Body of pancreas (tissue), 4 donors: ENCODE measurements around the gene C4A.
"Not testable (repeated sequence)": the region's sequence is repeated elsewhere in the genome, so short reads cannot be mapped to it uniquely, and the experiment has no call there.

Experiments
- CTCF ChIP-seq, 7 experiments: fragments of 450-650 bp in 4 of 7; fragments of 200-600 bp in 3 of 7; sonication (generic) in 3 of 7; IDR thresholded peaks; one replicate each; pipeline ENCODE4 v1.5.1; 2016 to 2019; ENCODE audit warnings: antibody characterized with exemption in 7 of 7
- POLR2A ChIP-seq, 3 donors: fragments of 450-650 bp; IDR thresholded peaks; one replicate each; pipeline ENCODE4 v1.6.1; 2016; ENCODE audit warnings: antibody characterized with exemption in 3 of 3, mild to moderate bottlenecking in 2 of 3

DNA sequence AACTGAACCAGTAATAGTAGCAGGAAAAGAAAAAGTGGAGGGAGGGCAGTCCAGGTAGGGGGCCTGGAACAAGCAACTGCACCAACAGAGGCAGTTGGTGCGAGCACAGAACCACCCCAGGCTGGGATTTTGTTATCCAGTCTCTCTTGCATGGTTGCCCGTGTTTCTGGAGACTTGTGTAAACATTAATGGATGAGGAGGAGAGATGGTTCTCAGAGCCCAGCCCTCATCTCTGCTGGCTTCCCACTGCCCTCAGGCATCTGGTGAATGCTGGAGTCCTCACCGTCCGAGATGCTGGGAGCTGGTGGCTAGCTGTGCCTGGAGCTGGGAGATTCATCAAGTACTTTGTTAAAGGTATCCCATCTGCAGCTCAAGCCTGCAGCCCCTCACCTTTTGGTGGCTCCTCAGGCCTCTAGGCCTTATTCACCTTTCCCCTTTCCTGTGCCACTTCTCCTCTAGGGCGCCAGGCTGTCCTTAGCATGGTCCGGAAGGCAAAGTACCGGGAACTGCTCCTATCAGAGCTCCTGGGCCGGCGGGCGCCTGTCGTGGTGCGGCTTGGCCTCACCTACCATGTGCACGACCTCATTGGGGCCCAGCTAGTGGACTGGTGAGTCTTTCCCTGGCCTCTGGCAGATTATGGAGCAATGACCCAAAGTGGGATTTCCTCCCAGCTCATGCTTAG is 1.5 kb upstream of the C4A start:
- not testable (repeated sequence) for TF ChIP-seq CTCF, POLR2A (IDR thresholded peaks at IDR 0.05)
